Spleen (tissue), 11 donors: ENCODE results near the gene UCK1. TPM values are rescaled to one million over a fixed set of nuclear protein-coding genes. Genes with fewer than 3 reads are reported as not detected.

ENCODE experiments used
- DNase-seq: peaks from one replicate; pipeline ENCODE4 v3.0.0-alpha.2; 2020
- H3K27ac ChIP-seq, 8 donors: fragments of 200-600 bp; sonication (generic) in 7 of 8; 1 replicate in 4 of 8; 2 replicates in 4 of 8; pipeline versions ENCODE4 v1.5.0 to v1.8.0; 2016 to 2021; ENCODE audit warnings: inconsistent platforms in 4 of 8, mild to moderate bottlenecking in 4 of 8, moderate library complexity in 1 of 8
- H3K27me3 ChIP-seq, 7 donors: fragments of 200-600 bp; sonication (generic) in 6 of 7; replicated peaks in 1 of 7; 1 replicate in 4 of 7; 2 replicates in 3 of 7; pipeline versions ENCODE4 v1.5.0 to v1.8.0; 2016 to 2021; ENCODE audit warnings: inconsistent platforms in 3 of 7, mild to moderate bottlenecking in 1 of 7
- H3K36me3 ChIP-seq, 6 donors: fragments of 200-600 bp; sonication (generic) in 5 of 6; 1 replicate in 4 of 6; 2 replicates in 2 of 6; pipeline versions ENCODE4 v1.5.0 to v1.8.0; 2016 to 2021; ENCODE audit warnings: inconsistent platforms in 2 of 6
- H3K4me1 ChIP-seq, 6 donors: fragments of 200-600 bp; sonication (generic) in 5 of 6; 1 replicate in 3 of 6; 2 replicates in 3 of 6; pipeline versions ENCODE4 v1.5.0 to v1.8.0; 2016 to 2021; ENCODE audit warnings: inconsistent platforms in 3 of 6
- H3K4me3 ChIP-seq, 8 donors: fragments of 200-600 bp; sonication (generic) in 7 of 8; 1 replicate in 4 of 8; 2 replicates in 4 of 8; pipeline versions ENCODE4 v1.5.0 to v1.8.0; 2016 to 2021; ENCODE audit warnings: inconsistent platforms in 4 of 8, mild to moderate bottlenecking in 4 of 8, moderate library complexity in 2 of 8
- H3K9me3 ChIP-seq, 8 donors: fragments of 200-600 bp; sonication (generic) in 7 of 8; 1 replicate in 4 of 8; 2 replicates in 4 of 8; pipeline versions ENCODE4 v1.5.0 to v1.8.0; 2016 to 2021; ENCODE audit warnings: inconsistent platforms in 4 of 8
- CTCF ChIP-seq, 11 experiments: fragments of 200-600 bp in 7 of 11; fragments of 450-650 bp in 4 of 11; sonication (generic) in 4 of 11; IDR thresholded peaks in 8 of 11; conservative IDR thresholded peaks in 3 of 11; 1 replicate in 7 of 11; 2 replicates in 4 of 11; pipeline versions ENCODE4 v1.4.0 to v1.8.0; 2016 to 2021; ENCODE audit warnings: antibody characterized with exemption in 11 of 11, inconsistent platforms in 4 of 11, mild to moderate bottlenecking in 1 of 11
- POLR2A ChIP-seq, 3 donors: fragments of 450-650 bp; IDR thresholded peaks; one replicate each; pipeline ENCODE4 v1.5.1; 2017; ENCODE audit warnings: antibody characterized with exemption in 3 of 3, mild to moderate bottlenecking in 1 of 3
- POLR2AphosphoS5 ChIP-seq, 3 donors: sonication (generic); formaldehyde crosslinking; IDR thresholded peaks; one replicate each; pipeline ENCODE4 v1.5.1; 2017; ENCODE audit warnings: antibody characterized with exemption in 3 of 3
- WGBS, 5 donors: extraction: QIAGEN DNeasy Blood & Tissue Kit in 3 of 5; methylation state at CpG; one replicate each; pipeline versions ENCODE4 v1.1.5 to v1.1.7; 2013 to 2018; 5-methylcytosine and 5-hydroxymethylcytosine counted together
- intact Hi-C: fragments of 100-400 bp; cut with DNase I; formaldehyde crosslinking; loops from one replicate; pipeline ENCODE4 v1.15.0; 2023; ENCODE audit warnings: low total_unique reads
- polyA plus RNA-seq, 3 donors: library from polyadenylated mRNA; stranded (reverse); fragments of 200-250 nt; gene quantifications; one replicate each; pipeline ENCODE4 v1.2.1, GENCODE V29; 2013
- total RNA-seq, 7 donors: library from RNA; depleted of rRNA in 3 of 7; stranded (reverse); fragments of >200 nt in 3 of 7; fragmentation: NEBNext Ultra II Directional in 4 of 7; extraction: Animal tissue kit (Norgen Biotek cat#: 25700) in 4 of 7; gene quantifications; one replicate each; pipeline versions ENCODE4 v1.1.0 to v1.2.1, GENCODE V29; 2016 to 2021
- donor health status: healthy with polysubstance abuse.
- donor health status: DM: no; HTN: no; CAD: no; lungs with moderate emphysema.
- donor health status: DM: no; HTN: no; CAD: no.
- donor health status: Bipolar disorder and iron deficiency.
- donor health status: healthy.
- donor health status: DM: no; HTN: no; CAD: no.
- donor health status: DM: yes; HTN: yes; CAD: no.

UCK1 gene
- total and polyA plus RNA-seq, 10 donors, result 20.3 to 32.9 (median 23.8) TPM

GRCh38 chr9:131543141-131543540, 12.1 kb upstream of the UCK1 start:
- peaks cover 0 to 43% (median 26%) of the 10 kb centered on the region in 7 donors for H3K27me3 ChIP-seq
- no peak for DNase-seq
- 90 to 95% (median 92%) methylated on average over 6 of the region's 6 CpGs for WGBS, 5 donors
- H3K4me3 ChIP-seq, result no peak overlapping the region
- no peaks in the 10 kb centered on the region for H3K36me3 ChIP-seq
- H3K9me3 ChIP-seq, result peaks cover 8 to 37% (median 27%) of the 10 kb centered on the region in 8 donors
- intact Hi-C loops, result no loop called here
- peaks cover 0 to 29% (median 14%) of the 10 kb centered on the region in 6 donors for H3K4me1 ChIP-seq
- no peak overlapping the region for H3K27ac ChIP-seq
- TF ChIP-seq POLR2AphosphoS5 (IDR thresholded peaks at IDR 0.05) (no peak), POLR2A (IDR thresholded peaks at IDR 0.05) (no peak), CTCF (IDR thresholded peaks at IDR 0.05 in 8 of 11, conservative IDR thresholded peaks at IDR 0.05 in 3 of 11) (no peak)

GRCh38 chr9:131539223-131539923, 8.3 kb upstream of the UCK1 start:
- H3K4me1 ChIP-seq, result peaks cover 0 to 21% (median 3%) of the 10 kb centered on the region in 6 donors
- WGBS, 5 donors, result 71 to 78% (median 77%) methylated on average over 7 of the region's 7 CpGs
- no peak overlapping the region for H3K4me3 ChIP-seq
- peaks cover 8 to 27% (median 25%) of the 10 kb centered on the region in 8 donors for H3K9me3 ChIP-seq
- H3K27ac ChIP-seq, result no peak overlapping the region
- no peak for DNase-seq
- H3K27me3 ChIP-seq, result peaks cover 0 to 5% (median 0%) of the 10 kb centered on the region in 7 donors
- TF ChIP-seq POLR2A (IDR thresholded peaks at IDR 0.05), result no peak
- TF ChIP-seq POLR2AphosphoS5 (IDR thresholded peaks at IDR 0.05), result no peak
- TF ChIP-seq CTCF (IDR thresholded peaks at IDR 0.05 in 8 of 11, conservative IDR thresholded peaks at IDR 0.05 in 3 of 11), result no peak
- intact Hi-C loops, result no loop called here
- H3K36me3 ChIP-seq, result no peaks in the 10 kb centered on the region

- Histone ChIP-seq H3K36me3 (no peaks in the 10 kb centered on the region), H3K9me3 (peaks cover 4 to 13% (median 11%) of the 10 kb centered on the region in 8 donors), H3K27ac (no peak overlapping the region), H3K4me3 (no peak overlapping the region), H3K4me1 (peaks cover 0 to 26% (median 5%) of the 10 kb centered on the region in 6 donors), H3K27me3 (no peaks in the 10 kb centered on the region)
- DNase-seq, result no peak
- TF ChIP-seq POLR2A (IDR thresholded peaks at IDR 0.05), result no peak
- no peak for TF ChIP-seq POLR2AphosphoS5 (IDR thresholded peaks at IDR 0.05)
- TF ChIP-seq CTCF (IDR thresholded peaks at IDR 0.05 in 8 of 11, conservative IDR thresholded peaks at IDR 0.05 in 3 of 11), result no peak
- 95 to 99% (median 96%) methylated on average over 19 of the region's 19 CpGs for WGBS, 5 donors
- intact Hi-C loops, result no loop called here
These were observed 6.9 kb upstream of the UCK1 start for GRCh38 chr9:131537946-131538345.

GRCh38 chr9:131534721-131535237, 3.7 kb upstream of the UCK1 start:
- WGBS, 5 donors, result 40 to 45% (median 44%) methylated on average over 8 of the region's 8 CpGs
- no peak overlapping the region for H3K27ac ChIP-seq
- H3K4me1 ChIP-seq, result peaks cover 8 to 41% (median 21%) of the 10 kb centered on the region in 6 donors
- intact Hi-C loops, result no loop called here
- TF ChIP-seq CTCF (IDR thresholded peaks at IDR 0.05 in 8 of 11, conservative IDR thresholded peaks at IDR 0.05 in 3 of 11) (no peak), POLR2A (IDR thresholded peaks at IDR 0.05) (no peak), POLR2AphosphoS5 (IDR thresholded peaks at IDR 0.05) (no peak)
- H3K4me3 ChIP-seq, result no peak overlapping the region
- H3K27me3 ChIP-seq, result no peaks in the 10 kb centered on the region
- DNase-seq, result no peak
- H3K9me3 ChIP-seq, result no peaks in the 10 kb centered on the region
- peaks cover 0 to 3% (median under 1%) of the 10 kb centered on the region in 6 donors for H3K36me3 ChIP-seq
